Stimulated activated CD4-positive, alpha-beta T cell treated with anti-CD3 and anti-CD28 coated beads, Interleukin-12 subunit alpha, Interleukin-12 subunit beta, amount 100 ng/mL, for 48 hours (primary cell): ENCODE measurements around the gene GUCY2D.

ENCODE experiments used
- DNase-seq, 3 donors: peaks; one replicate each; pipeline ENCODE4 v3.0.0-alpha.2; 2020; ENCODE audit warnings: low read depth in 2 of 3, low spot score in 1 of 3

GUCY2D gene

DNA sequence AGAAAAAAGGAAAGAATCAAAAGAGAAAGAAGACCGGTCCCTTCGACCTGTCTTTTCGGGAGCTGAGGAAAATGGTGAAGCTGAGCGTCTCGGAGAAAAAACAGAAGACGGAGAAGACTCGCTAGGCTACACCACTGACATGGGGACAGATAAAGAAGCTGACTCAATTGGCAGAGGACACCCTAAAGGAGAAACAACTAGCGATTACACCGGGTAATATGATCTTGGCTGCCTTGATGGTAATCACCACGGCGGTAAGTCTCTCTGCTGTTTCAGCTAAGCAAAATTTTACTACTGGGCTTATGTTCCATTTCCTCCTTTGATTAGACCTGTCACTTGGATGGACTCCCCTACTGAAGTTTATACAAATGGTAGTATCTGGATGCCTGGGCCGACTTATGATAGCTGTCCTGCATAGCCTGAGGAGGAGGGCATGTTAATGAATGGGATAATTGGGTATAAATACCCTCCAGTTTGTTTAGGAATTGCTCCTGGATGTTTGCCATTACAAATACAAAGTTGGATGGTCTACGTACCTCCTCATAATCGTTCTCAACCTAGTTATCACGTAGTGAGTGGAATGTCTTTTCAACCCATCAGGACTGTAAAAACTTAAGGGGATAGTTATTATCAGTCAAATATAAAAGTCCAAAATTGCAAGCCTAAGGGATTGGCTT lies 60.5 kb downstream of the GUCY2D start:
- DNase-seq, result no peak

- no peak for DNase-seq
These were observed 61.5 kb downstream of the GUCY2D start for GRCh38 chr17:8063761-8064534.

DNA sequence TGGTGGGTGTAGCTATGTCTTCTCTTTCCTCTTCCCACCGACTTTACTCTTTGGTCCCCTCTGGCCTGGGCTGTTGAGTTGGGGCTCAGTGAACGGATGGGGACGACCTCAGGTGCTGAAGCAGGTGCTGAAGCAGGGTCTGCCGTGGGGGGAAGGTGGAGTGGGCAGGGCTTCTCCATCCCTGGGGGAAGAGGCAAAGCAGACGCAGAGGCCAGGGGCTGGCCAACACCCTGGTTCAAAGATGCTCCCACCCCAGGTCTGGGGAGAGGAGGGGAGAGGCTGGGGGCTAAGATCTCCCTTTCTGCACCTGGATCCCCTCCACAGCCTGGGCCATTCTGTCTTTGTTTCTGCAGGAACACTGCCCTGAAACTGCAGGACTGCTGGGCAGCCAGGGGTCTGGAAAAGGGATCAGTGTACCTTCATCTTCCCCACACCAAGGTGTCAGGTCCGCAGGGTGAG lies 62.2 kb downstream of the GUCY2D start:
- DNase-seq, result no peak

DNA sequence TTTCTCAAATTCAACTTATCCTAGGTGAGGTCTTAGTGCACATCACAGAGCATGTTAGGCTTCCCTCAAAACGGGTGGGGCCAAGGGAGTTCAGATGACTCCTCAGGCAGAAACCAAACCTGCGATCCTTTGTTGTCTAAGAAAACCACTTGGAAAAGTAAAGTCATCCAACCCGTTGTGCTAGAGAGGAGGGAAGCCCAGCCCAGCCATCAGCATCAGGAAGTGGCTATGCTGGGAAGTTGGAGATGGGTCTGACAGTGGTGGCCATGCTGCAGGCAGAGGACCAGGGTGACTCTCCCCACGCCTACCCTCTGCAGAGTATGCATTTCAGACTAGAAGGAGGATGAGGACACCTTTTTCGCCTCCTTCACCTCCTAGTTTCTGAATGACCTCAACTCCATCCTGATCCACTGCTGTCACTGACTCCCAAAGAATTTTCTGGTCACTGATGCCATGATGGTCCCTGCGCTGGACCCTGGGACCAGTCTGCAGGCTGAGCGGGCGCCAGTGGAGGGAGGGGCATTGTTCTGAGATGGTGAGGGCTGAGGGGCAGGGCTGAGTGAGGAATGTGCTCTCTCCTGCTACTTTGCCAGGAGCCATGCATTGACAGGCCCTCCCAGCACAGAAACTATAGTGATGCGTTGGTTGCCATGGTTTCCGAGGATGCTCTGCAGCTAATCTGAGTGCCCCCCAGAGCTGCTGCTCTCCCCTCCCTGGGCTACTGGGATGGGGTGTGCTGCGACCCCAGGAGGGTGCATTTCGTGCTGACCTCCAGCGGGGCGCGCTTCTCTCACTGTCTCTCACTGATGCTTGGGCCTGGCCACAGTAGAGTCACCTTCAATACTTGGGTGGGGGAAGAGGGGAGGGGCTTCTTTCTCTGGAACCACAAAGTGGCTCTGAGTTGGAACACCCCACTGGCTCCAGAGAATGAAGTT lies 64.7 kb downstream of the GUCY2D start:
- no peak for DNase-seq

- DNase-seq, result no peak
These were observed 65.4 kb downstream of the GUCY2D start for GRCh38 chr17:8067806-8068205.

GRCh38 chr17:8068736-8069586 lies 66.5 kb downstream of the GUCY2D start:
- no peak for DNase-seq

- DNase-seq, result no peak
These were observed 67.1 kb downstream of the GUCY2D start for GRCh38 chr17:8069587-8069860.
